GM18861 (cell line): Measurements from ENCODE around the gene CACNA1G.

ENCODE experiments used
- ATAC-seq: cut with Tn5 transposase; IDR thresholded peaks from one replicate; pipeline ENCODE4 v1.9.1; 2021; ENCODE audit not compliant: unreplicated experiment

The CACNA1G gene

GRCh38 chr17:50629902-50630301, 69.4 kb downstream of the CACNA1G start:
- ATAC-seq = no peak

- ATAC-seq = no peak
Observed at GRCh38 chr17:50630524-50631194, 70.1 kb downstream of the CACNA1G start.

GRCh38 chr17:50631195-50631907, 70.8 kb downstream of the CACNA1G start:
- ATAC-seq = no peak

GRCh38 chr17:50631908-50632571, 71.5 kb downstream of the CACNA1G start:
- no peak for ATAC-seq

- no peak for ATAC-seq
Observed at GRCh38 chr17:50632637-50633036, 72.1 kb downstream of the CACNA1G start.

- ATAC-seq = no peak
Observed at GRCh38 chr17:50633683-50634082, 73.2 kb downstream of the CACNA1G start.

GRCh38 chr17:50634224-50634914, 73.9 kb downstream of the CACNA1G start, which contains the start of gene ABCC3:
Gene ABCC3 (plus strand): TSS chr17:50634881. CDS start chr17:50634937, 56 bp downstream.
- no peak for ATAC-seq

GRCh38 chr17:50634915-50635731, 74.6 kb downstream of the CACNA1G start:
- ATAC-seq = no peak

- no peak for ATAC-seq
Observed at GRCh38 chr17:50635732-50635981, 75.1 kb downstream of the CACNA1G start.

- ATAC-seq = no peak
Observed at GRCh38 chr17:50635982-50636803, 75.7 kb downstream of the CACNA1G start.

- ATAC-seq = no peak
Observed at GRCh38 chr17:50636804-50637195, 76.3 kb downstream of the CACNA1G start.

GRCh38 chr17:50637829-50638605, 77.5 kb downstream of the CACNA1G start:
- no peak for ATAC-seq

- ATAC-seq = no peak
Observed at GRCh38 chr17:50638606-50638965, 78.1 kb downstream of the CACNA1G start.

- no peak for ATAC-seq
Observed at GRCh38 chr17:50638966-50639713, 78.6 kb downstream of the CACNA1G start.

- no peak for ATAC-seq
Observed at GRCh38 chr17:50640686-50641351, 80.3 kb downstream of the CACNA1G start.

GRCh38 chr17:50641357-50641756, 80.8 kb downstream of the CACNA1G start:
- no peak for ATAC-seq

GRCh38 chr17:50642071-50642721, 81.7 kb downstream of the CACNA1G start:
- ATAC-seq = no peak
